ENCODE results near the gene ANKRD55.

Gene ANKRD55

DNA sequence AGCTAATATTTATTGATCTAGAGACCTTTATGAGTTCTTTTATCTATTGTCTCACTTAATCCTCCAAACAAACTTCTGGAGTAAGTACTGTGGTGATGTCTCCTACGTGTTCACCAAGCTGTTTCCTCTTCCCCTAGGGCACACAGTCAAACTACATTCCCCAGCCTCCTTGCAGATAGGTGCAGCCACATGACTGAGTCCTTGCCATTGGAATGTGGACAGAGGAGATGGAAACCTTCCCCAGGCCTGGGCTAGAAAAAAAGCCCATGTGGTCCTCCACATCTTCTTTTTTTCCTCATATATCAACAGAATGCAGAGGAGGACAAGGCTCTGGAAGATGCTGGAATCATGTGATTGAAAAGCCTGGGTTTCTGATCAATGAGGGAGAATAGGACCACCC is 88.0 kb downstream of the ANKRD55 start:
- TF ChIP-seq, protein P1, sequence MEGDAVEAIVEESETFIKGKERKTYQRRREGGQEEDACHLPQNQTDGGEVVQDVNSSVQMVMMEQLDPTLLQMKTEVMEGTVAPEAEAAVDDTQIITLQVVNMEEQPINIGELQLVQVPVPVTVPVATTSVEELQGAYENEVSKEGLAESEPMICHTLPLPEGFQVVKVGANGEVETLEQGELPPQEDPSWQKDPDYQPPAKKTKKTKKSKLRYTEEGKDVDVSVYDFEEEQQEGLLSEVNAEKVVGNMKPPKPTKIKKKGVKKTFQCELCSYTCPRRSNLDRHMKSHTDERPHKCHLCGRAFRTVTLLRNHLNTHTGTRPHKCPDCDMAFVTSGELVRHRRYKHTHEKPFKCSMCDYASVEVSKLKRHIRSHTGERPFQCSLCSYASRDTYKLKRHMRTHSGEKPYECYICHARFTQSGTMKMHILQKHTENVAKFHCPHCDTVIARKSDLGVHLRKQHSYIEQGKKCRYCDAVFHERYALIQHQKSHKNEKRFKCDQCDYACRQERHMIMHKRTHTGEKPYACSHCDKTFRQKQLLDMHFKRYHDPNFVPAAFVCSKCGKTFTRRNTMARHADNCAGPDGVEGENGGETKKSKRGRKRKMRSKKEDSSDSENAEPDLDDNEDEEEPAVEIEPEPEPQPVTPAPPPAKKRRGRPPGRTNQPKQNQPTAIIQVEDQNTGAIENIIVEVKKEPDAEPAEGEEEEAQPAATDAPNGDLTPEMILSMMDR (IDR thresholded peaks at IDR 0.05; ENCODE audit: low read depth, low read length, missing control alignments): no peak
- no peak for DNase-seq (ENCODE audit: low read depth)
- no peak overlapping the region for H3K4me3 ChIP-seq (ENCODE audit: low read depth, low read length)

DNA sequence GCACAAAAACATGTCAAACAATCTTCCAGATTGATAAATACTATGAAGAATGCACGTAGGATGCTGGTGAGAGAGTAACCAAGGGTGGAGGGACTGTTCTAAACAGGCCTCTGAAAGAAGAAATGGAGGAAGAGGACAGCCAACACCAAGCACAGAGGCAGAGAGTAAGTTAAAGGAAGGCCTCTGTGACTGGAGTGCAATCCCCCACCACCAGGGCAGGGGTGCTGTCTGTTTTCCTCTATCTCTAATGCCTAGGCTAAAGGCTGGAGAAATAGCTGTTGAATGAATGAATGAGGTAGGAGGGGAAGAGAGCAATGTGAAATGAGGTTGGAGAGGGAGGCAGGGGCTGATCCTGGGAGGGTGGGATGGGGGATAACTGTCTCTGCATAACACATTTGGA is 88.9 kb downstream of the ANKRD55 start:
- DNase-seq (ENCODE audit: low read depth): no peak
- TF ChIP-seq, protein P1 (IDR thresholded peaks at IDR 0.05; ENCODE audit: low read depth, low read length, missing control alignments): no peak
- no peak overlapping the region for H3K4me3 ChIP-seq (ENCODE audit: low read depth, low read length)

DNA sequence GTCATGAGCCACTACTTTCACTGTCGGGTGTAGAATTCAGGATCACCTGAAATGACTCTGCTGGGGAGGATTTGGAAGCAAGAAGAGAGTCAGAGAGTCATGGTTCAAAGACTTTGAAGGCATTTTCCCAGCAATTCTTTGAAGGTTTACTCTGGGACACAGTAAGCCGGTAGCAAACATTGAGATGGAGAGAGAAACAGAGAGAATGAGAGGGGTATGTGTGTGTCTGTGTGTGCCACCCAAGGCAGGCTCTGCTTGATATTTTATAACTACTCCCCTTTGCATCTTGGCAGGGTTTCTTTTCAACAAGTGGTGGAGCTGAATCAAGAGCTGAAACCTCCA is 89.8 kb downstream of the ANKRD55 start:
- H3K4me3 ChIP-seq (ENCODE audit: low read depth, low read length): no peak overlapping the region
- TF ChIP-seq, protein P1 (IDR thresholded peaks at IDR 0.05; ENCODE audit: low read depth, low read length, missing control alignments): no peak
- DNase-seq (ENCODE audit: low read depth): no peak

DNA sequence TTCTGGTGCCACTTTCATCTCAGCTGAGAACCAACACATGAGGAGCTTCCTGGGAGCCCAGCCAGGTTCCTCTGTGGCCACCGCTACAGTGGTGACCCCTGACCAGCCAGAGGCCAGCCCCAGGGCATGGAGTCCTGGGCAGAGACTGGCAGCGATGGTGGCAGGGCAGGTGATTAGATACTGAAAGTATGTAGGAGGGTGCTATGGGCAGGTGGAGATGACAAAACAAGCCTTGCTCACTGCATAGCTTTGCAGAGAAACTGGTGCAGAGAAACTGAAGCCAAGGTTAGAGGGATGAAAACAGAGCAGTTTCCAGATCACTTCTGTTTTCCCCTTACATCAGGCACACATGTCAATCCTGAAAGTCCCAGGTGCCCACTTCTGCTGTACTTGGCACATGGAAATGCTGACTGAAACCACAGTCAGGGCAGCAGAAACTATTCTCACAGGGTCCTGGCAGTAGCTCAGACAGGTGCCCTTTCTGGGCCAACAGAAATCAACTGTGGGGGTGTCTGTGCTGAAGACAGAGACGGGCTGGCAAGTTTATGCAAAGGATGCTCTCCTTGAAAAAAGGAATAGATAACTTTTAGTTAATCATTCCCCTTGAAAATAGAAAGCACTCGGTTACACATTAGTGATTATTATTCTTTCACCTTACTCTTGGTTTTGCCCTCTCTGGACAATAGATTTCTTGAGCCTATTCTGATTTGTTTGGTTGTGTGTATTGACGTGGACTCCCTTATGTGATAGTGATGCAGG is 90.3 kb downstream of the ANKRD55 start:
- TF ChIP-seq, protein P1 (IDR thresholded peaks at IDR 0.05; ENCODE audit: low read depth, low read length, missing control alignments): no peak
- DNase-seq (ENCODE audit: low read depth): peak; percentile 66
- no peak overlapping the region for H3K4me3 ChIP-seq (ENCODE audit: low read depth, low read length)

DNA sequence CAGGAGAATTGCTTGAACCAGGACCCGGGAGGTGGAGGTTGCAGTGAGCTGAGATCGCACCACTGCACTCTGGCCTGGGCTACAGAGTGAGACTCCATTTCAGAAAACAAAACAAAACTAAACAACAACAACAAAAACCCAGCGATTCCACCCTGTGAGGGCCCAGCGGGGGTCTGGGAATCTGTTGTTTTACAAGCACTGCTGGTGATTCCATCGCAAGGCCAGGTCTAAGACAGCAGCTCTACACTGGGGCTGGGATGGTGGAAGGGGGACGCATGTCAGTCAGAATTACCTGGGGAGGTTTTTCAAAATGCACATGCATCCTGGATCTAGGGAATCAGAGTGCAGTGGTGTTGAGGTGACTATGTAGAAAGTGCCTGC is 90.9 kb downstream of the ANKRD55 start:
- H3K4me3 ChIP-seq (ENCODE audit: low read depth, low read length): no peak overlapping the region
- TF ChIP-seq, protein P1 (IDR thresholded peaks at IDR 0.05; ENCODE audit: low read depth, low read length, missing control alignments): no peak
- DNase-seq (ENCODE audit: low read depth): no peak

DNA sequence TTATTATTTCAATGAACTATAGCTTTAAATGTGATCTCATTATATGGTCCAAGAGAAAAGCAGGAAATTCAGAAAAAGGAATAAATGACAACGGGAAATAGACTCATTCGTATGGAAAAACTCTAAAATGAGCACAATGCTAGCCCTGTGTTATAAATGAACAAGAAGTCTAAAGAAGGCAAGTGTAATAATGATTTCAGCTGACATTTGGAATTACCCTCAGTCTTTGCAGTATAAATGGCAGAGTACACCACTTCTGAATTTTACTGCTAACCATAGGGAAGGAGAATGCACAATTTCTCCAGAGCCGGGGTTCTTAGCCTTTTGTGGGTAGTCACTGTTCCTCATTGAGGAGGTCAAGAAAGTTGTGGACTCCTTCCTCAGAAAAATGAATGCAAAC is 93.1 kb downstream of the ANKRD55 start:
- TF ChIP-seq, protein P1 (IDR thresholded peaks at IDR 0.05; ENCODE audit: low read depth, low read length, missing control alignments): no peak
- DNase-seq (ENCODE audit: low read depth): no peak
- H3K4me3 ChIP-seq (ENCODE audit: low read depth, low read length): no peak overlapping the region

DNA sequence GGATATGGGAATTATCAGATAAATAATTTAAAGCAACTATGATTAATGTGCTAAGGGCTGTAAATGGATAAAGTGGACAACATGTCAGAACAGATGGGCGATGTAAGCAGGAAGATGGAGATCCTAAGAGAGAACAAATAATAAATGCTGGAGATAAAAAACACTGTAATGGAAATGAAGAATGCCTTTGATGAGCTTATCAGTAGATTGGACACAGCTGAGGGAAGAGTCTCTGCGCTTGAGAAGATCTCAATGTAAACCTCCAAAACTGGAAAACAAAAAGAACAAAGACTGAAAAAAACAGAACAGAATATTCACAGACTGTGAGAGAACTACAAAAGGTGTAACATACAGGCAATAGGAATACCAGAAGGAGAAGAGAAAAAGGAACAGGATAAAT is 102.5 kb downstream of the ANKRD55 start:
- no peak overlapping the region for H3K4me3 ChIP-seq (ENCODE audit: low read depth, low read length)
- DNase-seq (ENCODE audit: low read depth): no peak
- TF ChIP-seq, protein P1 (IDR thresholded peaks at IDR 0.05; ENCODE audit: low read depth, low read length, missing control alignments): no peak
